Measurements from ENCODE around the gene BYSL.

BYSL gene

DNA sequence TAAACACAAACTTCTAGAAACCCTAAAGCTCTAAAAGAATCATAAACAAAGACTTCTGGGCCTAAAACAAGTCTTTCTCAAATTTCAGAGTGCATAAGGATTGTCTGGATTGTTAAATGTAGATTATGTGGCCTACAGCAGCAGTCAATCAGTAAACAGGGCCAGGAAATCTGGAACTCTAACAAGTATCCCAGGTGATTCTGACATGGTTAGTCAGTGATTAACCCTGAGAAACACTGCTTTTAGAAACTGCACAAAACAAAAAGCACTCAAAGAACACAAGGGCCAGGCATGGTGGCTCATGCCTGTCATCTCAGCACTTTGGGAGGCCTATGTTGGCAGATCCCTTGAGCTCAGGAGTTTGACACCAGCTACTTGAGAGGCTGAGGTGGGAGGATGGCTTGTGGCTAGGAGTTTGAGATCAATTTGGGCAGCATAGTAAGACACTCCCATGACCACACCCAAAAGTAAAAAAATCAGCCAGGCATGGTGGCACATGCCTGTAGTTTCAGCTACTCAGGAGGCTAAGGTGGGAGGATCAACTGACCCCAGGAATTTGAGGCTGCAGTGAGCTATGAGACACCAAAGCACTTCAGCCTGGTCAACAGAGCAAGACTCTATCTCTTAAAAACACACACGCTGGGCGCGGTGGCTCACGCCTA, 6.3 kb upstream of the BYSL start:
- DNase-seq: no peak

GRCh38 chr6:41917528-41917927, 3.8 kb upstream of the BYSL start:
- DNase-seq: no peak

- DNase-seq: no peak
These were observed 356 bp downstream of the BYSL start for GRCh38 chr6:41921712-41921998.

DNA sequence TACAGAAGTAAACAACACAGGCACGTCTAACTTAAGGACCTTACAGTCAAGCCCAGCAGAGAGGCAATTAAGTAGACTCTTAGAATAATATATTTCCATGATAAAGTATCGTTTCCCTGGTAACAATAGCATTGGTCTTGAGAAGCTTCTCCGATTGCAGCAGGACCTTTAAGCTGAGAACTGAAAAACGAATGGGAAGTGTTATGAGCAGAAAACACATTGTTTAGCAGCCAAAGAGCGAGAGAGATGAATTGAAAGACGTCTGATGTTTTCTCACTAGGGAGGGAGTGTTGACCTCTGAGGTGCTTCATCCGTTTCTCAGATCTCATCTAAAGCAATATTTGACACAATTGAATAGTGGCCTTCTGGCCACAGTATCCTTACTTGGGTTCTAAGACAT, 855 bp downstream of the BYSL start:
- DNase-seq: no peak

DNA sequence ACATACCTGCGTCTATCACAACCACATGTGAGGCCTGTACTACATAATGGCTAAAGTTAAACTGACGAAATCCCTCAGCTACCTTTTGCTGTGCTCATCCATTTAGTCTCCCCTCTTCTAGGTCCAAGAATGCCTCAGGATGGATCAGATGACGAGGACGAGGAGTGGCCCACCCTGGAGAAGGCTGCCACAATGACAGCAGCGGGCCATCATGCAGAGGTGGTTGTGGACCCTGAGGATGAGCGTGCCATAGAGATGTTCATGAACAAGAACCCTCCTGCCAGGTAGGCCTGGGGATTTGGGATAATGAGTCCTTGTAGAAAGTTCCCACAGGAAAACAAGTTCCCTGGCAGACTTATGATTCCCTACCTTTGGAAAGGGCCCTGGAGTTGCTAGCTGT, 6.0 kb downstream of the BYSL start:
- DNase-seq: no peak

GRCh38 chr6:41929924-41930323, 8.6 kb downstream of the BYSL start:
- DNase-seq: no peak

DNA sequence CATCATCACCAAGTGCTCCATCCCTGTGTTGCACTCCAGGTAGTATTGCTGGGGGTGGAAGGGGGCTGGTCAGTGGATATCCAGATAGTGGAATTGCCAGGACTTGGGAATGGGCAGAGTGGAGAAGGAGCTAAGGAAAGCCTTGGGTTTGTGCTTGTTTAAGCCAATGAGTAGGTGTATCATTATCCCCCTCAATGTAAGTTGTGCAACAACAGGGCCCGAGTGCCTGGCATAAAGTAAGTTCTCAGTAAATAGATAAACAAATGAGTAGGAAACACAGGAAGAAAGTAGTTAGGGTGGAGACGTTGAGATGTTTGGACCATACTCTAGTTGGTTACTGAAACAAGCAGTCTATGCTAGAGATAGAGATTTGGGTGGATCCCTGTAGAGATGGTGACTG, 10.5 kb downstream of the BYSL start:
- DNase-seq: no peak

GRCh38 chr6:41932378-41932777, 11.1 kb downstream of the BYSL start:
- DNase-seq: no peak

- DNase-seq: no peak
These were observed 13.2 kb downstream of the BYSL start for GRCh38 chr6:41934278-41935192.

- no peak for DNase-seq
These were observed 13.9 kb downstream of the BYSL start for GRCh38 chr6:41935193-41935574.

DNA sequence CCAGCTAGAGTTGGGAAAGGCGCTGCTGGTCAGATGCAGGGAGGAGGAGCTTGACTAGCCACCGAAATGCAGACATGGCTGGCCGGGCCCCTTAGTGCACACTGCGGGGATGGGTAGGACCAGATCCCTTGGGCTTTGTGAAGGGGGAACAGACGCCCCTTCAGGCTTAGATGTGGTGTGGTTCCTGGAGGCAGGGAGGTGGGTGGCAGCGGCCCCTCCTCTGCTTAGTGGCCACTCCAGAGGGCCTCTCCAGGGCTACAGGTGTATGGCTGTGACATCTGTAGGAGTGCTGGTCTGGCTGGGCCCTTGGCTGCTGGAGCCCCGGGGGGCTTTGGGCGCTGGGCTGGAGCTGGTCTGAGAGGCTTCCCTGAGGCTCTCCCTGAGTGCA, 14.4 kb downstream of the BYSL start:
- DNase-seq: no peak

DNA sequence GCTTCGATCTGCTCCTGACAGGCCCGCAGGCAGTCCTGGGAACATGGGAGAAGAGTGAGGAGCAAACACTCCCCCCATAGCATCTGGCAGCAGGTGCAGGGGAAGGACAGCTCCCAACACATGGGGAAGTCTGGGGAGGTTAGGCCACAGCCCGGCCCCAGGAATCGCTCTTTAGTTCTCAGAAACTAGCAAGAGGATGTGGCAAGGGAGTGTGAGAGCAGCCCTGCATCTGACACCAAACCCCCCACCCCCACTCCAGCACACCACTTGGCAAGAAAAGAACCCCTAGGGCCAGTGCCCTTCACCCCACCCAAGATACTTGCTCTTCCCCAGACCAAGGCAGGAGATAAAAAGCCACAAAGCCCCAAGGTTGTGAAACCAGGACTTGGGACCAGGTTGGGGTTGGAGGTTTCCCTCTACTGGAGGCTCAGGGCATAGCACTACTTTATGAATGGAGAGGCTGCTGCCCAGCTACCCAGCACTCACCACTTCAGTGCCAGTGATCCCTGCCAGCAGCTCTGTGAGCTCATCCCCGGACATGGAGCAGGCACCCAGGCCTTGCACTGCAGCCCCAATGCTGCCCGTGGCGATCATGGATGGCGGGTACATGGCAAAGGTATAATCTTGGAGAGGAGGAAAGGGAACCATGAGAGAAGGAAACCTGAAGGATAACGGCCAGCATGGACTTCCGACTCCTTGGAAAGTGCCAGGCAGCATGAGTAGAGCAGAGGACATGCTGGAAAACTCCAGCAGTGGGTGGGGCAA, 15.0 kb downstream of the BYSL start:
- DNase-seq: peak; percentile 79 to 84

GRCh38 chr6:41937472-41937860, 16.2 kb downstream of the BYSL start:
- DNase-seq: no peak

DNA sequence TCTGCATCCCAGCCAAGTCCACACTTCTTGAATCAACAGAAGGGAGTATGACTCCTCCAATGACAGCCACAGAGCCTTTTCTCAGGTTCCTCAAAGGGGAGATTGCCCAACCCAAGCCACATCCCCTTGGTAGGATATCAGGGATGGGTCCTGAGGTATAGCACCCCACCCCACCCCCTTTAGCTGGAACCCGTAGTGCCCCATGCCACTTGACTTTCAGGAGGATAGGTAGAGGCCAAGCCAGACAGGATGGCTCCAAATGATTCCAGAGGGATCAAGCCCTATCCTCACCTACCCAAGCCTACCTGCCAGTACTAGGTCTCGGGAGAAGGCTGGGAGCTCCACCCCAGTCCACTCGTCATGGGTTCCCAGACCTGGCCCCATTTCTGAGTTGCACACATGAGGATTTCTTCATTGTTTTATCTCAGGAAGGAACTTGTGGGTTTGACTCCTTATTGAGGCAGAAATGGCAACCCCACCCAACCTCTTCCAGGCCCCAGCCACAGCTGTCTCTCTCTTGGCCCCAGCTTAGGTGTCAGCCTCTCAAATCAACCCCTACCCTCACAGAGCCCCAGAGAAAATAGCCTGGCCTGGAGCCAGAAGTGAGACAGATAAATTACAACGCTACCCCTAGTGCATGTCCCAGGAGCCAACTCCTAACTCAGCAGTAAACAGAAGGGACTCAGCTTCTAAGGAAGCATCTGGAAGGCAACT, 16.7 kb downstream of the BYSL start:
- DNase-seq: peak in 1 of 2 experiments; percentile 39

- DNase-seq: no peak
These were observed 17.4 kb downstream of the BYSL start for GRCh38 chr6:41938590-41939175.

GRCh38 chr6:41939176-41939847, 18.0 kb downstream of the BYSL start:
- DNase-seq: peak; percentile 66 to 70

- DNase-seq: peak; percentile 72 to 73
These were observed 18.8 kb downstream of the BYSL start for GRCh38 chr6:41939848-41940758.

GRCh38 chr6:41940759-41941279, 19.5 kb downstream of the BYSL start:
- peak in 1 of 2 experiments; percentile 76 for DNase-seq

DNA sequence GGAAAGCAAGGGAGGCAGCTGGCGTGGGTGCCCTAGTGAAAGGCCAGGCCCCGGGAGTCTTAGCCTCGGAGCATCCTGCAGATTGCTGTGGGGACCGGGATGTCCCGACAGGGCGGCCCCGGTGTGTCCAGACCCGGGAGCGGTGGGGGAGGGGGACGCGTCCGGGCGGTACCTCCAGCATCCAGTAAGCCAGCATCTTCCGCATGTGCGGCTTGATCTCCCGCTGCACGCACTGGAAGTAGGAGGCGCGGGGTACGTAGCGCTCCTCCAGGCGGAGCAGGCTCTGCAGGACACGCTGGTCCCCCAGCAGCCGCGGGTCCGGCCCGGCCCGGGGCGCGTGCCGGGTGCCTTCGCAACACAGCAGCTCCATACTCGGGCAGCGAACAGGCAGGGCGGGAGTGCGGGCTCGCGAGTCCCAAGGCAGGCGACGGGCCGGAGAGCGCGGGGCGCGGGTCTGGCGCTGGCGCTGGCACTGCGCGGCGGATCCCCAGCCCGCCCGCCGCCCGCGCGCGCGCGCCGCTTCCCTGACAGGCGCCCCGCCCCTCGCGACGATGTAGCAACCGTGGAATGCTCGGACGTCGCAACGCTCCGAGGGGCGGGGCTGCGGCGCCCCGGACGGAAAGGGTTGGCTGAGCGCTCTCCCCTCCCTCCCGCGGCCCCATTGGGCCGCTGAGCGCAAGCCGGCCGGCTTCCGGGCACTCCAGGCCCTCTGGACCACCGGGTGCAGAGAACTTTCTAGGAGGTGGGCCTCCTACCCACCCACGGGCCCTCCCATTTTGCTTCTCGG, 20.2 kb downstream of the BYSL start, which contains the start of gene CCND3:
Gene CCND3 (minus strand): TSS at position 529 of the 787 bp plus-strand sequence. CDS start 159 bp downstream, at position 370.
- peak; percentile 92 to 95 for DNase-seq
